ENCODE data around the gene LDB2. TPM values are rescaled to one million over a fixed set of nuclear protein-coding genes. Genes with fewer than 3 reads are reported as not detected.

Gene LDB2
- polyA plus RNA-seq, 2 of the 4 experiments (the other 2 are of a cell fraction), result not detected

GRCh38 chr4:16812041-16812440, 86.4 kb downstream of the LDB2 start:
- TF ChIP-seq CHD4 (IDR thresholded peaks at IDR 0.05; ENCODE audit: borderline replicate concordance) (no peak), FOSB (CRISPR knock-in tag; IDR thresholded peaks at IDR 0.05) (no peak), KDM1A (IDR thresholded peaks at IDR 0.05; ENCODE audit: low read depth) (no peak), ZNF302 (CRISPR knock-in tag; IDR thresholded peaks at IDR 0.05) (no peak), ATOH8 (CRISPR knock-in tag; IDR thresholded peaks at IDR 0.05; ENCODE audit: low read depth) (no peak), NFE2L2 (conservative IDR thresholded peaks at IDR 0.05; ENCODE audit: low read length) (no peak), NR3C1 (IDR thresholded peaks at IDR 0.05) (no peak), HOXB5 (CRISPR knock-in tag; IDR thresholded peaks at IDR 0.05) (no peak), JUN (IDR thresholded peaks at IDR 0.05) (no peak), HES2 (IDR thresholded peaks at IDR 0.05) (no peak), POLR2AphosphoS2 (conservative IDR thresholded peaks at IDR 0.05; ENCODE audit: low read length) (no peak), MAX (IDR thresholded peaks at IDR 0.05) (no peak), MAZ (IDR thresholded peaks at IDR 0.05; ENCODE audit: borderline replicate concordance, low read depth, low read length) (no peak), SREBF2 (IDR thresholded peaks at IDR 0.05) (no peak), RARB (CRISPR knock-in tag; IDR thresholded peaks at IDR 0.05) (no peak), EHMT2 (IDR thresholded peaks at IDR 0.05; ENCODE audit: low read depth) (no peak), MAFK (IDR thresholded peaks at IDR 0.05; ENCODE audit: partially characterized antibody) (no peak), ZC3H11A (IDR thresholded peaks at IDR 0.05) (no peak)
- Histone ChIP-seq H3K4me1 (no peaks in the 10 kb centered on the region), H3K9me3 (no peaks in the 10 kb centered on the region), H3K27ac (no peak overlapping the region), H3K4me3 (no peak overlapping the region), H3K4me2 (no peak overlapping the region)
- no peak for FAIRE-seq
- ChIA-PET CTCF (no interaction called here), POLR2A (no interaction called here)
- no peak for DNase-seq (ENCODE audit: low read depth in 1 of 2, low spot score in 1 of 2)
- ATAC-seq, result no peak
- 3% methylated on average over 3 of the region's 3 CpGs for WGBS (ENCODE audit: missing lambda C conversion rate)

- Histone ChIP-seq H3K4me2 (no peak overlapping the region), H3K9me3 (no peaks in the 10 kb centered on the region), H3K4me1 (no peaks in the 10 kb centered on the region), H3K27ac (no peak overlapping the region), H3K4me3 (no peak overlapping the region)
- 2% methylated on average over 3 of the region's 3 CpGs for WGBS (ENCODE audit: missing lambda C conversion rate)
- POLR2A ChIA-PET, result no interaction called here
- CTCF ChIA-PET, result no interaction called here
- TF ChIP-seq EHF (CRISPR knock-in tag; IDR thresholded peaks at IDR 0.05), result no peak
- no peak for TF ChIP-seq RNF2 (IDR thresholded peaks at IDR 0.05; ENCODE audit: borderline replicate concordance, low read depth)
- no peak for TF ChIP-seq CBX8 (IDR thresholded peaks at IDR 0.05)
- TF ChIP-seq EP300 (IDR thresholded peaks at IDR 0.05), result no peak
- no peak for TF ChIP-seq TFCP2L1 (CRISPR knock-in tag; IDR thresholded peaks at IDR 0.05)
- TF ChIP-seq KDM1A (IDR thresholded peaks at IDR 0.05; ENCODE audit: low read depth), result no peak
- no peak for TF ChIP-seq MAZ (IDR thresholded peaks at IDR 0.05; ENCODE audit: borderline replicate concordance, low read depth, low read length)
- no peak for TF ChIP-seq FOXS1 (CRISPR knock-in tag; IDR thresholded peaks at IDR 0.05)
- TF ChIP-seq RAD21 (conservative IDR thresholded peaks at IDR 0.05 in 1 of 2, IDR thresholded peaks at IDR 0.05 in 1 of 2), result no peak
- TF ChIP-seq ZSCAN20 (CRISPR knock-in tag; IDR thresholded peaks at IDR 0.05), result no peak
- no peak for DNase-seq (ENCODE audit: low read depth in 1 of 2, low spot score in 1 of 2)
- ATAC-seq, result no peak
- FAIRE-seq, result no peak
These were observed 88.5 kb downstream of the LDB2 start for GRCh38 chr4:16809943-16810342.

- CTCF ChIA-PET, result no interaction called here
These were observed 89.4 kb downstream of the LDB2 start for GRCh38 chr4:16809064-16809463.

More at GRCh38 chr4:16809064-16809463, 89.4 kb downstream of the LDB2 start:
- Histone ChIP-seq H3K4me1 (no peaks in the 10 kb centered on the region), H3K9me3 (no peaks in the 10 kb centered on the region), H3K4me3 (no peak overlapping the region), H3K27ac (no peak overlapping the region), H3K4me2 (no peak overlapping the region)
- FAIRE-seq (no peak), DNase-seq (ENCODE audit: low read depth in 1 of 2, low spot score in 1 of 2) (no peak), ATAC-seq (no peak)
- POLR2A ChIA-PET, result no interaction called here
- TF ChIP-seq USF2 (IDR thresholded peaks at IDR 0.05), result no peak
- no peak for TF ChIP-seq JUN (IDR thresholded peaks at IDR 0.05)
- TF ChIP-seq HEYL (CRISPR knock-in tag; IDR thresholded peaks at IDR 0.05), result no peak
- TF ChIP-seq ZSCAN20 (CRISPR knock-in tag; IDR thresholded peaks at IDR 0.05), result no peak
- TF ChIP-seq PHF8 (IDR thresholded peaks at IDR 0.05; ENCODE audit: borderline replicate concordance, low read depth), result no peak
- no peak for TF ChIP-seq CBX8 (IDR thresholded peaks at IDR 0.05)
- WGBS (ENCODE audit: missing lambda C conversion rate), result 24% methylated on average over 2 of the region's 2 CpGs

Data from A549 (cell line).